NCI-H2029 (cell line): ENCODE measurements around the gene LAMA3.

Experiments used
- DNase-seq: peaks from one replicate; lab custom pipeline; 2025; lab: John Stamatoyannopoulos, UW

Gene LAMA3

DNA sequence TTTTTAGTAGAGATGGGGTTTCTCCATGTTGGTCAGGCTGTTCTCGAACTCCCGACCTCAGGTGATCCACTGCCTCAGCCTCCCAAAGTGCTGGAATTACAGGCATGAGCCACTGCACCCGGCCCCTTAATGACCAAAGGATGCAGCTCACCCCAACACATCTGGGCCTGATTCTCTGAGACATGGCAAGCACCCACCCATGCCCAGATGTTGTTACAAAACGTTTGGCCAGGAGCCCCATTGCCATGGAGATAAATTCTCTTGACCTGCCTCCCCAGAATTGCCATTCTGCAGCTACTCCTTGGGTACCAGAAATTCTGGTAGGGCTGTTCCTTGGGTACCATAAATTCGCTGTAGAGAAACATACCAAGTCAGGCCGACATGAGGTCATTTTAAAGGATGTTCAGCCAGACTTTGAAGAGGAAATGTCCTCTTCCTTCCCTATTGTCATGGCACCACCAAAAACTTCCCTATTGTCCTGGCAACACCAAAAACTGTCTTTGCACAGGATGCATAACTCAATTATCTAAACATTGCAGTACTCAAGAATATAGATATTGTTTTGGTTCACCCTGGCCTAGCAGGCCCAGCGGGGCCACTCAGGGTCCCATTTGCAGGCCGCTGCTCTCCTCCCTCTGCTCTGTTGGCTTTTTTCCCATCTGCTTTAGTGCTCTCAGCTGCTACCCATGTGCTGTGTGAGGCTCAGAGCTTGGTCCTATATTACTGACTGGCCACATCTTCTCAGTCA lies 164.4 kb downstream of the LAMA3 start:
- DNase-seq, result no peak

DNA sequence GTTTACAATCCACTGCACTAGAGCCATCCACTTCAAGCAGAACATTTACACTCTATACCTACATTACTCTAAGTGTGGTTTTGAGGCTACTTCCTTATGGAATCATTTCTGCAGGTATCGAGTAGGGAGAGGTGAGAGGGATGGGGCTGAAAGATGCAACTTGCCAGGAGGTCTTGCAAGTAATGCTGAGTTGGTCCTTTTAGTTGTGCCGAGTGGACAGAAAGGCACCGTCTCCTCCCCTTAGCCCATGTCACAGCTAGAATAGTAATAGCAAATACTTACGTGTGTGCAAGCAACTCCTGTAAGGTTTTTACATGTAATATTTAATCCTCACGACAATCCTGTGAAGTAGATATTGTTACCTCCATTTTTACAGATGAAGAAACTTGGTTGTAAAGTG lies 166.5 kb downstream of the LAMA3 start:
- no peak for DNase-seq

DNA sequence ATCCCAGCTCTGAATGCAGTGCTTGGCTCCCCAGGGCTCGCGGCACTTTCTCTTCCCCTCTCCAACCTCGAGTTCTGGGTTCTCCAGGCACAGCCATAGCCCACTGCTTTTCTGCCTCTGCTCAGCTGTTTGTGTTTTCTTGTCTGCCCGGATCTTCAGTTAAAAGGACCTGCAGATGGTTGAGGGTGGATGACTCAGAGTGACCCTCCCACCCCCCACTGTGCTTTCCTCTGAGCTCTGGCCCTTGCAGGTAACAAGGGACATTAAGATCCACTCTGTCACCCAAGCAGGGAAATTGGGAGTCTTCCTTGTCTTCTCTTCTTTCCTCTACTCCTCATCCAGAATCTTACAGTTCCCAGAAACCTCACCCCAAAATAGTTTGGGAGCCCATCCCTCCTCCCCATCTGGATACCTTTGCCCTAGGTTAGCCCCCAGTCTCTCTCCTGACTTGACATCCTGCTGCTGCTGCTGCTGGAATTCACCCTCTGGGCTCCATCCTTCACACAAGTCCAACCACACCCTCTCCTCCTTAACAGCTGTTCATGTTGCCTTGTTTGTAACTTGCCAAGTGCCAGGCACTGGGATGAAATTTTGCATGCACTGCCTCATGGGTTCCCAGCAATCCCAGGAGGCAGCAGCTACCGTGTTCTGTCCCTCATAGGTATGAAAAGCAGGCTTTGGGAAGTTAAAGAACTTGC lies 167.4 kb downstream of the LAMA3 start:
- no peak for DNase-seq

DNA sequence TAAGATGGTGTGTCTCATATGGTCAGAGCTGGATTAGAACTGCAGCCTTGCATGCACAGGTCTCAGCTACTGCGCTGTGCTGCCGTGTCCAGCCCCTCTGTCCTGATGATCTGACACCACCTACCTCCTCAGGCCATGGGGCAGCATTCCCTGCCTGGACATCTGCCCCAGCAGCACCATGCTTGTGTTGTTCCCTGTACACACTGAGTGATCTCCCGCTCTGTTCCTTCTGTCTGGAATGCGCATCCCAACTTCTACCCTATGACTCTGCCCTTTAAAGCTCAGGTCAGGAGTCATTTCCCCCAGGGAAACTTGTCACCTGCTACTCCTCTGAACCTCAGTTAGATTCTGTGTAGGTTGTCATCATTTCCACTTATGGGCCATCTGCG lies 167.9 kb downstream of the LAMA3 start:
- DNase-seq, result no peak

- DNase-seq, result peak; percentile 60
Measured at GRCh38 chr18:23857756-23858155, 168.5 kb downstream of the LAMA3 start.

DNA sequence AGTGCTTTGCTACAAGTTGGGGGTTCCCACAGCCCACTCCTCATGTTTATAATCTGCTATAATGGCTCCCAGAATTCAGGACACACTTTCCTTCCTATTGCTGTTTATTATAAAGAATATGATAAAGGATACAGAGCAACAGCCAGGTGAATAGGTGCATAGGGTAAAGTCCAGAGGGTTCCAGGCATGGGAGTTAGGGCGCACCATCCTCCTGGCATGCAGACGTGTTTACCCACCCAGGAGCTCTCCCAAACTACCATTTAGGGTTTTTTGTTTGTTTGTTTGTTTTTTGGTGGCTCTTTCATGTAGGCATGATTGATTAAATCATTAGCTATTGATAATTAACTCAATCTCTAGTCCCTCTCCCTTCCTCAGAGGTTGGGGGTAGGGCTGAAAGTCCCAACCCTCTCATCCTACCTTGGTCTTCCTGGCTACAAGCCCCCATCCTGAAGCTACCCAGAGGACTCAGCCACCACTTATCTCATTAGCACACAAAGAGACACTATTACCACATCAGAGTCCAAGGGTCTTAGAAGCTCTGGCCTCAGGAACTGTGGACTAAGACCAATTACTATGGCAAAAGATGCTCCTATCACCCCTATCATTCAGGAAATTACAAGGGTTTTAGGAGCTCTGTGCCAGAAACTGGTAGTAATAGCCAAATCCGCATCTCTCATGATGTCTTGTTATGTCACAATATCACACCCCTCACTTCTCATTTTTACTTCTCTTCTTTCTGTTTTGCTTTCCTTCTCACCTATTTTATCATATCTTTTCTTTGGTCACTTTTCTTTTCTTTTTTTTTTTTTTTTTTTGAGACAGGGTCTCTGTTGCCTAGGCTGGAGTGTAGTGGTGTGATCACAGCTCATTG lies 170.4 kb downstream of the LAMA3 start:
- no peak for DNase-seq

DNA sequence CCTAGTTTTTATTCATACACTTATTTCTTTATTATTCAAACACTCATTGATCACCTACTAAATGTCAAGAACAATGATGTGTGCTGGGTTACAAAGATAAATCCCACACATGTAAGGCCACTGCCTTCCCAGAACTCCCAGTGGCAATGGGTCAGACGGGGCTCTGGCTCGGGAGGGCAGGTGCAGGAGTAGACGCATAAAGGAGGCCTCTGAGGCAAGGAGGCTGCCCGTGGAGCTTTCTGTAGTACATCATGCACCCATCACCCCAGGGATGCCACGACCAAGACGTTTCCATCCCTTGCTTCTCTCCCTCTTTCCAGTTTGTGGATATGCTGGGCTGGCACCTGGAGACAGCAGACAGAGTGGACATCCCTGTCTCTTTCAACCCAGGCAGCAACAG lies 172.1 kb downstream of the LAMA3 start:
- no peak for DNase-seq

DNA sequence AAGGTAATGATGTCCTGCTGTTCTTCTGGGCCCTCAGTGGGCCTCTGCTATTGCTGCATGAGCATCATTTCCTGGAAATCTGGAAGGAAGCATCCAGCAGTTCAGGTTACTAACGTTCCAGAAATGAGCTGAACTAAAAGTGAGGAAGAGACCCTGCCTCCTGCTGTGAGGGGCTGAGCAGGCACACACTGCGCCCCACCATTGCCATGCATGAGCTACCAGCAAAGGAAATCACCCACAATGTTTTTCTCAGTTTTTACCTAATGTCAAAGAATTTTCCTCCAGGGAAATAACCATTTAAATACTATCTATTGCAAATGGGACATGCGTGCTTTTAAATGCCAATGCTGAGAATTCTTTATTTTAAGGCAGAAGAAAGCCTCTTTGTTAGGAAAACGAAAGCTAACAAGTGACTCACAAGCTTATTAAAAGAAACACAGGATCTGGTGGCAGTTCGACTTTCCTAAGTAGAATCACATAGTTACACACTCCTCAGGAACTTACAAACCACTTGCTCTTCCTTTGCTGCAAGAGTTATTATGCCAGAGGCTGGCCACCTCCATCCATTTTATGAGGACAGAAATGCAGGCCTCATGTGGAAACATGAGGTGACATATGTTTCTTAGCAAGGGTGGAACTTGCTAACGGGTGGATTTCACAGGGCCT lies 172.7 kb downstream of the LAMA3 start:
- no peak for DNase-seq

- peak; percentile 27 for DNase-seq
Measured at GRCh38 chr18:23864624-23865023, 175.4 kb downstream of the LAMA3 start.

DNA sequence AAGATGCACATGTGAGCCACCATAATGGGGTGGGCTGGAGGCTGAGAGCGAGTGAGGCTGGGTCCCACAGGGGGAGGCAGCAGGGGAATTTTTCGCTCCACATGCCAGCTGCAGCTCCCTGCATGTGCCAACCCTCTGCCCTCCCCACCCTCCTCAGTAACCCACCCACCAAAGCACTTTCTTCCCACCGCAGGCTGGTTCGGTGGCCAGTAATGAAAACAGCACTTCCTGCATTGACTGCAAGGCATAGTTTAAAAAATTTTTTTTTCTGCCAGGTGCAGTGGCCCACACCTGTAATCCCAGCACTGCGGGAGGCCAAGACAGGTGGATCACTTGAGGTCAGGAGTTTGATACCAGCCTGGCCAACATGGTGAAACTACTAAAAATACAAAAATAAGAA lies 177.8 kb downstream of the LAMA3 start:
- DNase-seq, result no peak

DNA sequence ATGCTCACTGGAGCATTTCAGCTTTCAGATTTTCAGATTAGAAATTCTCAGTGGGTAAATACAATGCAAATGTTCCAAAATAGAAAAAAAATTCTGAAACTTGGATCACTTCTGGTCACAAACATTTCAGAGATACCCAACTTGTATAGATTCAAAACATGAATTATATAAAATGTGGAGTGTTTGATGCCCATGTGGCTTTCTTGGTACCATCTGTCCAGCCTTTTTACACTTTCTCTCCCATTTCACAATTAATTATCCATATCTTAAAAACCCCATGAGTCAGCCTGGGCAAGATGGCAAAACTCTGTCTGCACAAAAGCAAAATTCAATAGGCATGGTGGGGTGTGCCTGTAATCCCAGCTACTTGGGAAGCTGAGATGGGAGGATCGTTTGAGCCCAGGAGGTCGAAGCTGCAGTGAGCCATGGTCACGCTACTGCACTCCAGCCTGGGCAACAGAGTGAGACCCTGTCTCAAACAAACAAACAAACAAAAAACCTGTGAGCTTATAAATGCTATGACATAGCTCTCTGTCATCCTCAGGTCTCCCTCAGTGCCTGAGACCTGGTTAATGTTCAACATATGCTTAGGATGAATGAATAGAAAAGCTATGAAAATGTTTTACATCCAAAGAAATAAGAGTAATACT lies 179.0 kb downstream of the LAMA3 start:
- no peak for DNase-seq

GRCh38 chr18:23870676-23871380 lies 181.6 kb downstream of the LAMA3 start:
- no peak for DNase-seq

- DNase-seq, result no peak
Measured at GRCh38 chr18:23871410-23871809, 182.2 kb downstream of the LAMA3 start.

- DNase-seq, result no peak
Measured at GRCh38 chr18:23872701-23873550, 183.7 kb downstream of the LAMA3 start.

- DNase-seq, result no peak
Measured at GRCh38 chr18:23875966-23876895, 187.0 kb downstream of the LAMA3 start.

DNA sequence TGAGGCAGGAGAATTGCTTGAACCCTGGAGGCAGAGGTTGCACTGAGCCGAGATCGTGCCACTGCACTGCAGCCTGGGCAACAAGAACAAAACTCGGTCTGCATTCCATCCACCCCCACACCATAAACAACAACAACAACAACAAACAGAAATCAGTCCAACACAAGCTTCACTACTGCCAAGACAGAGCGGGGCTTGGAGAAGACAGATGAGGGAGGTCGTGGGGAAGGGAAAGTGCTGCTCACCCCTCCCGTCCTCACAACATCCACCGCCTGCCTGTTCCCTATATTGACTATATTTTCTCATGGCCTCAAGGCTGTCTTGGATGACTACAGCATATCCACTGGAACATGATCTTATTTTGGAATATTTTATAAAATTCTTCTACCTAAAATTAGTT lies 187.7 kb downstream of the LAMA3 start:
- DNase-seq, result no peak

DNA sequence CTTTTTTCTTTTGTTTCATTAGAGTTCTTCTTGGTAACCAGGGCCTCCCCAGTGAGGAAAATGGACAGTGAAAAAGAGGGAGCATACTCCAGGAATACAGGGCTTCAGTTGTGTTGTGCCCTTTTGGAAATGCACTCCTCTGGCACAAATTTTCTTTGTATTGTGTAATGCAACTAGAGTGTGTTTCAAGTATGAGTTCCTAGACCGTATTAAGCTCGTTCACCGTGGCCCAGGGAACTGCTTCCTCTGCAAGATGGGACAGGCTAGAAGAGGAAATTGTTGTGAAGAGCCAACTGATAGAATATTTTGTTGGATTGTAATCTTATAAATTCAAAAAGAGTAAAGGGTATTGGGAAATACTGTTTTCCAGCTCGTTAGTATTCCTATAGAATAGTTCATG lies 188.1 kb downstream of the LAMA3 start:
- DNase-seq, result no peak

DNA sequence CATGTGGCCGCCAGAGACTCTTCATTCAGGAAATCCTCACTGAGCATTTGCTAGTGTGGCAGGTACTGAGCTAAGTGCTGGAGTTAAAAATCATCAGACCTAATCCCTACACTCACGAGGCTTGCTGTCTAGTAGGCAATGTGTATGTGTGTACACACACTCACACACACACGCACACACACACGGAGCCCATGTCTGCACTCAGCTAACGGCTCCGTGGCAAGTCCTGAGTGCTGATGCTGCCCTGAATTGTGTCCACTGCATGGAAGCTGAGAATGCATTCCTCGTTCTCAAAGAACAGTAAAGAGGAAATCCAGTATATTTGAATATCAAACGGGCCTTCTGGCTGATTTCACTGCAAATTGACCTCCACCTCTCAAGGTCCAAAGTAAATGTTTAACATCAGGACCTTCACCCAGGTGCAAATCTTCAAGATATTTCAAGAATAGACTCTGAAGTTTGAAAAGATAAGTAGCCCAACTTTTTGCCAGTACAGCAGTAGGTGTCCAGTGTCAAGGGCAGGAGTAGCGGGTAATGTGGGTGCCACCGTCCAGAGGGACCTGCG lies 189.2 kb downstream of the LAMA3 start:
- no peak for DNase-seq

DNA sequence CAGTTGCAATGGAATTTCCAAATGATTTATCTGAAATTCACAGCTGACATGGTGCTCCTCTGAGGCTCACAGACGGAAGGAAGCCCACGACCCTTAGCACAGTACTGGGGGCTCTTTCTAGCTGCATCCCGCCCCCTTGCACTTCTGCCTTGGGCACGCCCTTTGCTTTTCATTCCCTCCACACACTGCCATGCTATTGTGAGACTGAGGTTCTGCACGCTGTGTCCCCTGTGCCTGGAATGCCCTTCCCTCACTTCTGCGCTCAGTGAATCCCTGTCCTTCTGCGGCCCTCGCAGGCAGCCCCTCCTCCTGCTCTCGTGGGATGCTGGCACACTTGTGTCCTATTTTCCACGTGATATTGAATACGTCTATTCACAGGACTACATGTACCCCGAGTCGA lies 189.9 kb downstream of the LAMA3 start:
- DNase-seq, result no peak
